AG04449 (cell line): ENCODE data around the gene REXO1.

Source experiments
- CTCF ChIA-PET: fragments of 350-600 bp; formaldehyde crosslinking; extraction: SDS; loops from one replicate; lab custom pipeline; 2021; ENCODE audit warnings: antibody characterized with exemption; lab: Yijun Ruan, JAX
- POLR2A ChIA-PET: fragments of 400-600, 350-600 bp; formaldehyde crosslinking; extraction: SDS; loops from one replicate; lab custom pipeline; 2020; ENCODE audit warnings: antibody characterized with exemption, inconsistent platforms; lab: Yijun Ruan, JAX
- DNase-seq: peaks from one replicate; pipeline ENCODE4 v3.0.0-alpha.2; 2010; ENCODE audit warnings: low read depth, low spot score
- H3K4me3 ChIP-seq: 2 replicates; pipeline ENCODE4 v1.5.1; 2011; ENCODE audit warnings: low read depth, mild to moderate bottlenecking, control low read depth, low read length
- TF ChIP-seq, protein P1 (sequence below): IDR thresholded peaks from one replicate; pipeline ENCODE4 v1.5.1; 2011; ENCODE audit warnings: mild to moderate bottlenecking, moderate library complexity, low read length, control low read depth, inconsistent platforms; ENCODE audit not compliant: insufficient read depth; ENCODE audit errors: missing control alignments

The REXO1 gene

DNA sequence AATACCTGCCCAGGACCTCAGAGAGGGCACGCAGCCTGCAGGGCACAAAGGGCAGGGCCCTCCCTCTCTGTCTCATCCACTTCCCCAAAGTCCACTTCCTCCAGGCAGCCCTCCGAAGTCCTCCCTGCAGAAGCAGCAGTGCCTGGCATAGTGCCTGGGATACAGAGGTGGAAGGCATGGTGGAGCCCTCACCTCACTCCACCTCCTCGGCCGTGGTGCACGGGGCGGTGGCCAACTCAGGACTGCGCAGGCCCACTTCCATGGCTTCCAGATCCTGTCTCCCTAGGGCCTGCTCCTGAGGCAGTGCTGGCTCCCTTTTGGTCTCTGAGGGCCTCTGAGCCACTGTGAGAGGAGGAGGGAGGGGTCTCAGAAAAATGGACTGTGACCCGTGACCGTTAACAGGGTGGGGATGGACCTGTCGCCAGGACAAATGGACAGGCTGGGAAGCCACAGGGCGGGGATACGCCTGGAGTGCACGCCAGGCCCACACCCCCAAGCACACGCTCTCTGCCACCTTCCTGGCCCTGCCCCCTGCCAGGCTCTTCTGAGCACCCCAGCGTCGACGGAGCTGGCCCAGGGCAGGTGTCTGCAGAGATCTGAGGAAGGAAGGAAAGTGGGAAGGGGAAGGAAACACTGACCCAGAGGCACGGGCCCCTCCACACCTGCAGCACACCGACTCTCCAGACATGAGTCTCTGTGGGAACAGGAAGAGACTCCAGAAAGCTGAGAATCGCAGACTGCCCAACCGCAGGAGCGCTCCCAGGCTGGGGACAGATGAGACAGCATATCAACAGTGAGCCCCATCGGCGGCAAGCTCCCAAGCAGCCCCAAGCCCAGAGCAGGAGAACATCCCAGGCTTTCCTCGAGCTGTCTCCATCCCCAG lies 8.4 kb downstream of the REXO1 start:
- POLR2A ChIA-PET = no interaction called here
- CTCF ChIA-PET = interaction anchor here (6.5 to 13.7 kb wide), 2 partner anchors 10 to 15 kb away, joined by 57 to 292 read pairs; partner anchors contain the start of gene REXO1
- H3K4me3 ChIP-seq = no peak overlapping the region
- no peak for DNase-seq
- TF ChIP-seq, protein P1, sequence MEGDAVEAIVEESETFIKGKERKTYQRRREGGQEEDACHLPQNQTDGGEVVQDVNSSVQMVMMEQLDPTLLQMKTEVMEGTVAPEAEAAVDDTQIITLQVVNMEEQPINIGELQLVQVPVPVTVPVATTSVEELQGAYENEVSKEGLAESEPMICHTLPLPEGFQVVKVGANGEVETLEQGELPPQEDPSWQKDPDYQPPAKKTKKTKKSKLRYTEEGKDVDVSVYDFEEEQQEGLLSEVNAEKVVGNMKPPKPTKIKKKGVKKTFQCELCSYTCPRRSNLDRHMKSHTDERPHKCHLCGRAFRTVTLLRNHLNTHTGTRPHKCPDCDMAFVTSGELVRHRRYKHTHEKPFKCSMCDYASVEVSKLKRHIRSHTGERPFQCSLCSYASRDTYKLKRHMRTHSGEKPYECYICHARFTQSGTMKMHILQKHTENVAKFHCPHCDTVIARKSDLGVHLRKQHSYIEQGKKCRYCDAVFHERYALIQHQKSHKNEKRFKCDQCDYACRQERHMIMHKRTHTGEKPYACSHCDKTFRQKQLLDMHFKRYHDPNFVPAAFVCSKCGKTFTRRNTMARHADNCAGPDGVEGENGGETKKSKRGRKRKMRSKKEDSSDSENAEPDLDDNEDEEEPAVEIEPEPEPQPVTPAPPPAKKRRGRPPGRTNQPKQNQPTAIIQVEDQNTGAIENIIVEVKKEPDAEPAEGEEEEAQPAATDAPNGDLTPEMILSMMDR = no peak

DNA sequence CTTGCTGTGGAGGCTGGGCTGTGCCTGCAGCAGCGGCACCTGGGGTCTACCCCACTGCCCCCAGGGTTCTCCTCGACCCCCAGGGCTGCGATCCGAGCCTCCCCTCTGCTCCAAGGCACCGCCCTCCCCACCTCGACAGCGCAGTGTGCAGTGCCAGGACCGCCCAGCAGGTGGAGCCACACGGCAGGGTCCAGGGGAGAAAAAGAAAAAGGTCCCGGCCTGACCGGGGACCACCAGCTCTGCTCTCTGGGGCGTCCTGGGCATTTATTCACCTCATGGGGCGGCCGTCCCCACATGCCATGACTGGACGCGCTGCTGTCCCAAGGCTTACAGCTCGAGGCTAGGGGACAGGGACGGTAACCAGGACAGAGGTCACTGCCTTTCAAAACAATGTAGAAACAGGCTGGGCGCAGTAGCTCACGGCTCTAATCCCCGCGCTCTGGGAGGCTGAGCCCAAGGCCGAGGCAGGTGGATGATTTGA lies 10.6 kb downstream of the REXO1 start:
- POLR2A ChIA-PET = no interaction called here
- DNase-seq = no peak
- CTCF ChIA-PET = interaction anchor here (0.6 to 13.7 kb wide), 17 partner anchors 9 to 165 kb away, joined by 3 to 292 read pairs (median 5); partner anchors contain the start of gene REXO1
- no peak overlapping the region for H3K4me3 ChIP-seq
- TF ChIP-seq, protein P1 = peak; percentile 95

DNA sequence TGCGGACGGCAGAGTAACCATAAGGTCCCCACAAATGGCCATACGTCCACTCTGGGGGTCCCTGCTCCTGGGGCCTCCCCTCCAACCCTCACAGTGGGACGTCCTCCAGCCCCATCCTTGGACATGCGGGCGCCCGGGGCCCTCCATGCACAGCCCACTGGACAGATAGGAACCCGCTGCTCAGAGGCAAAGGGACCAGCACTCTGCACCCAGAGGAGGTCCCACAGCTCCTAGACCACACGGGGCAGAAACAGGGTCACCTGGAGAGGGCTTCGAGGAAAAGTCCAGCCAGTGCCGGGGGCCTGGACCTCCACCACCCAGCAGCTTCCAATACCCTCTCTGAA lies 11.1 kb downstream of the REXO1 start:
- H3K4me3 ChIP-seq = no peak overlapping the region
- POLR2A ChIA-PET = no interaction called here
- no peak for DNase-seq
- TF ChIP-seq, protein P1 = no peak
- CTCF ChIA-PET = interaction anchor here (0.6 to 13.7 kb wide), 15 partner anchors 9 to 164 kb away, joined by 3 to 292 read pairs (median 6); partner anchors contain the start of gene REXO1

DNA sequence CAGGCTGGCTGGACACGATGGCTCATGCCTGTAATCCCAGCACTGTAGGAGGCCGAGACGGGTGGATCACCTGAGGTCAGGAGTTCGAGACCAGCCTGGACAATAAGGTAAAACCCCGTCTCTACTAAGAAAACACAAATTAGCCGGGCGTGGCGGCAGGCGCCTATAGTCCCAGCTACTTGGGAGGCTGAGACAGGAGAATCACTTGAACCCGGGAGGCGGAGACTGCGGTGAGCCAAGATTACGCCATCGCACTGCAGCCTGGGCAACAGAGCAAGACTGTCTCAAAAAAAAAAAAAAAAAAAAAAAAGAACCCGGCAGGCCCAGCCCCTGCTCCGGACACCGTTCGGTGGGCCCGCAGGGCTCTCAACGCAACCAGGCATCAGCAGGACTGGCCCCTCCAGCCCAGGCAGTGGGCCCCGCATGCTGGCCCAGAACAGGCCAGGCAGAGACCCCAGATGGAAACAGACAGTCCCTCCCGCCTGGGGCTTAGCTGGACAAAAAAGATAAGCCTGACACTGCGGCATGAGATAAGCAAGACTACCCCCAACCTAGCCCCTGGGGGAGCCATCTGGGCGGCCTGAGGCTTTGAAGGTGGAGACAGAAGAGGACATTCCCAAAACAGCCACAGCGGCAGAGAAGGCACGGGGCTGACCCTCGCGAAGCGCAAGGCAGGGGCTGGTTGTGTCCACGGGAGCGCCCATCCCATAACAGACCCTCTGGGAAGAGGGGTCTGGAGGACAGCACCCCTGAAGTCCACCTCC lies 11.6 kb downstream of the REXO1 start:
- TF ChIP-seq, protein P1 = no peak
- DNase-seq = no peak
- no peak overlapping the region for H3K4me3 ChIP-seq
- CTCF ChIA-PET = interaction anchor here (0.6 to 13.7 kb wide), 13 partner anchors 10 to 164 kb away, joined by 3 to 292 read pairs (median 6); partner anchors contain the start of gene REXO1
- POLR2A ChIA-PET = no interaction called here

DNA sequence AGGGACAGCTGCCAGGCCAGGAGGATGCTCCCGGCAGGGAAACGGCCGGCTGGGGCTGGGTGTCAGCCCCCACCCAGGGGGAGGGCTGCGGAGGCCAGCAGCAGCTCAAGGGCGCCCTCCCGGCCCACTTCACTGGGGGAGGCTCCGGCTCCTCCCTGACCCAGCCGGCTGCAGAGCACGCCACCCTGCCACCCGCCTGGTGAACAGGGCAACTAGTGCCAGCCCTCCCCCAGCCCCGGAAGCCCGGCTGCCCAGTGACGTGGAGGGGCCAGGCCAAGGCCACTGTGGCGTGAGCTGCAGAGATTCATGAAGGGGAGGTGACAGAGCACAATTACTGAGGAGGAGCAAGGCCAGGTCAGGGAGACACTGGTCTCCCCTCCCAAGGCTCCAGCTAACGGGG lies 14.7 kb downstream of the REXO1 start:
- no peak overlapping the region for H3K4me3 ChIP-seq
- ChIA-PET CTCF (interaction anchor here (0.6 to 1.7 kb wide), 3 partner anchors 13 to 557 kb away, joined by 3 to 7 read pairs (median 4); no protein-coding TSS in a partner anchor), POLR2A (no interaction called here)
- no peak for DNase-seq
- TF ChIP-seq, protein P1 = no peak
